Peyer's patch (tissue), 4 donors: ENCODE measurements around the gene EGFLAM. TPM values are rescaled to one million over a fixed set of nuclear protein-coding genes. Genes with fewer than 3 reads are reported as not detected.

ENCODE experiments used
- DNase-seq, 3 donors: peaks; one replicate each; pipeline ENCODE4 v3.0.0-alpha.2; 2017 to 2019
- H3K27ac ChIP-seq, 4 donors: fragments of 200-600 bp; sonication (generic); one replicate each; pipeline ENCODE4 v1.5.1; 2016 to 2019
- H3K27me3 ChIP-seq, 2 donors: fragments of 200-600 bp; sonication (generic); one replicate each; pipeline ENCODE4 v1.5.1; 2019
- H3K36me3 ChIP-seq, 3 donors: fragments of 200-600 bp; sonication (generic); one replicate each; pipeline ENCODE4 v1.5.1; 2016 to 2019
- H3K4me1 ChIP-seq, 4 donors: fragments of 200-600 bp; sonication (generic); one replicate each; pipeline ENCODE4 v1.5.1; 2016 to 2019
- H3K4me3 ChIP-seq, 4 donors: fragments of 200-600 bp; sonication (generic); 1 replicate in 3 of 4; 2 replicates in 1 of 4; pipeline ENCODE4 v1.5.1; 2016 to 2019; ENCODE audit warnings: mild to moderate bottlenecking in 1 of 4
- H3K9me3 ChIP-seq, 4 donors: fragments of 200-600 bp; sonication (generic); one replicate each; pipeline ENCODE4 v1.5.1; 2016 to 2019; ENCODE audit warnings: mild to moderate bottlenecking in 1 of 4
- CTCF ChIP-seq, 6 experiments: fragments of 450-650 bp in 4 of 6; fragments of 200-600 bp in 2 of 6; sonication (generic) in 1 of 6; IDR thresholded peaks; one replicate each; pipeline ENCODE4 v1.5.1; 2017 to 2019; ENCODE audit warnings: antibody characterized with exemption in 6 of 6, mild to moderate bottlenecking in 3 of 6, moderate library complexity in 1 of 6
- POLR2A ChIP-seq, 2 donors: fragments of 450-650 bp; IDR thresholded peaks; one replicate each; pipeline ENCODE4 v1.5.1; 2017; ENCODE audit warnings: antibody characterized with exemption in 2 of 2, mild to moderate bottlenecking in 2 of 2, moderate library complexity in 2 of 2
- total RNA-seq, 4 donors: library from RNA; depleted of rRNA; stranded (reverse); fragments of >200 nt; gene quantifications; one replicate each; pipeline ENCODE4 v1.1.0, GENCODE V29; 2016

The EGFLAM gene
- total RNA-seq, 4 donors from 2014 or later: 0.54 to 1.7 (median 0.70) TPM; not detected in 1

DNA sequence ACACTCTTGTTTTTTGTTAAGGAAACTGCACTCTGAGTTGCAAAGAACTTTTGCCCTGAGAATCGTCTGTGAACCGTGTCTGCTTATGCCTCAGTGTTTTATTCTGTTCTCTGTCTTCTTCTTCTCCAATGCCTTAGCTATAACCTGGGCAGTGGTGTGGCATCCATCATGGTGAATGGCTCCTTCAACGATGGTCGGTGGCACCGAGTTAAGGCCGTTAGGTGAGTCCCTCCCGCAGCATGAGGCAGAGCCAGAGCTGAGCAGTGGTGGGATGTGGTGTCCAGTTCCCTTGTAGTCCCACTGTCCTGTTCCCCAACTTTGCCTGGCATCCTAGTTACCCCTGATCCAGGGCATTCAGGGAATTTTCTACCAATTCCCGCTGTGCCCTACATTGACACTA, 199.8 kb downstream of the EGFLAM start:
- Histone ChIP-seq H3K4me1 (no peaks in the 10 kb centered on the region), H3K9me3 (no peaks in the 10 kb centered on the region), H3K4me3 (no peak overlapping the region), H3K27me3 (no peaks in the 10 kb centered on the region), H3K27ac (no peak overlapping the region), H3K36me3 (no peaks in the 10 kb centered on the region)
- TF ChIP-seq POLR2A (IDR thresholded peaks at IDR 0.05) (no peak), CTCF (IDR thresholded peaks at IDR 0.05) (no peak)
- DNase-seq: no peak

GRCh38 chr5:38462976-38463633, 204.7 kb downstream of the EGFLAM start:
- peak overlapping the region in 2 of 4 donors; percentile 20 to 21 for H3K27ac ChIP-seq
- H3K4me3 ChIP-seq: no peak overlapping the region

DNA sequence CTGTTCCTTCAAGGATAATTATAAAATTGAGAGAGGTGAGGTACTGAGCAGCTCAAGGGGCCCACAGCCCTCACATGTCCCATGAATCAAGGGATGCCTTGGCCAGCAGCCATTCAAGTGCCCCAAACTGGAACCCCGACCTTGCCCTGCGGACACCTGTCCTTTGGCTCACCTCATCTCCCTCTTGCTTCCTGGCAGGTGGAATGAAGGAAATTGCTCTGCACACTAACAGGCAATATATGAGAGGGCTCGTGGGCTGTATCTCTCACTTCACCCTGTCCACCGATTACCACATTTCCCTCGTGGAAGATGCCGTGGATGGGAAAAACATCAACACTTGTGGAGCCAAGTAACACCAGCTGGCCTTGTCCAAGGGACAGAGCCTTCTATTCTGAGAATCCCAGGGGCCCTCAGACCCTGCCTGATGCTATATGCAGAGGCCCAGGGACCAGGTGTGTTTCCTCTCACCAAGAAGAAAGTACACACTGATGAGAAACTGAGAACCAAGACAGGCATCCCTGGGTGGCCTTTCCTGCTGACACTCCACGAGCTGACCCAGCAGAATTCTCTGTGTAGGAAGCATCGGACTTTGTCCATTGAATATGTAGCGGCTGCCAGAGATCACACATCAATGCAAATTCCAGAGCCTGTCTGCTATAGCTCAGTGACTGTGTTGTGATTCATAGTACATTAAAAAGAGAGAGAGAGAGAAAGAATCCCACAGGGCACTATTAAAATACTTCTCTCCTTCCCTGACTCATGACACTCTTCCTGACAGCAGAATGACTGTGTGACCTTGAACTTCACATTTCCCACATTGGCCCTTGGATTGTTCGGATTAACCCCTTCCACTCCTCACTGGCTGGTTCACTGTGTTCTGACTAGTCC, 205.5 kb downstream of the EGFLAM start:
- Histone ChIP-seq H3K4me1 (peaks cover 0 to 28% (median 0%) of the 10 kb centered on the region in 4 donors), H3K4me3 (no peak overlapping the region), H3K9me3 (no peaks in the 10 kb centered on the region), H3K27me3 (no peaks in the 10 kb centered on the region), H3K27ac (peak overlapping the region in 2 of 4 donors; percentile 20 to 21), H3K36me3 (no peaks in the 10 kb centered on the region)
- no peak for DNase-seq
- TF ChIP-seq CTCF (IDR thresholded peaks at IDR 0.05) (no peak), POLR2A (IDR thresholded peaks at IDR 0.05) (no peak)

More at GRCh38 chr5:38462976-38463633, 204.7 kb downstream of the EGFLAM start:
- Histone ChIP-seq H3K27me3 (no peaks in the 10 kb centered on the region), H3K9me3 (no peaks in the 10 kb centered on the region), H3K36me3 (no peaks in the 10 kb centered on the region), H3K4me1 (peaks cover 0 to 20% (median 0%) of the 10 kb centered on the region in 4 donors)
- TF ChIP-seq POLR2A (IDR thresholded peaks at IDR 0.05): no peak
- no peak for TF ChIP-seq CTCF (IDR thresholded peaks at IDR 0.05)
- no peak for DNase-seq

GRCh38 chr5:38465061-38465460, 206.7 kb downstream of the EGFLAM start:
- no peaks in the 10 kb centered on the region for H3K9me3 ChIP-seq
- no peaks in the 10 kb centered on the region for H3K27me3 ChIP-seq
- peaks cover 0 to 28% (median 0%) of the 10 kb centered on the region in 4 donors for H3K4me1 ChIP-seq
- peak overlapping the region in 1 of 4 donors; percentile 72 for H3K27ac ChIP-seq
- no peak overlapping the region for H3K4me3 ChIP-seq
- no peaks in the 10 kb centered on the region for H3K36me3 ChIP-seq
- TF ChIP-seq POLR2A (IDR thresholded peaks at IDR 0.05) (no peak), CTCF (IDR thresholded peaks at IDR 0.05) (no peak)
- DNase-seq: no peak

GRCh38 chr5:38465702-38466423, 207.5 kb downstream of the EGFLAM start:
- Histone ChIP-seq H3K9me3 (no peaks in the 10 kb centered on the region), H3K27ac (peak overlapping the region; percentile 10 to 72 (median 58)), H3K4me1 (peaks cover 0 to 28% (median 0%) of the 10 kb centered on the region in 4 donors), H3K27me3 (no peaks in the 10 kb centered on the region), H3K4me3 (no peak overlapping the region), H3K36me3 (no peaks in the 10 kb centered on the region)
- TF ChIP-seq POLR2A (IDR thresholded peaks at IDR 0.05): no peak
- TF ChIP-seq CTCF (IDR thresholded peaks at IDR 0.05): no peak
- no peak for DNase-seq
